K562 (cell line): ENCODE results near the gene MYADML2. TPM values are rescaled to one million over a fixed set of nuclear protein-coding genes. Genes with fewer than 3 reads are reported as not detected.
A peak's percentile ranks its signal among the peaks of the same experiment; 100 is the strongest.

Source experiments
- CAMTA2 ChIP-seq: fragments of 250-450 bp; sonication (Bioruptor Pico); conservative IDR thresholded peaks from 2 replicates; pipeline ENCODE4 v1.5.1; 2022
- CXXC5 ChIP-seq: fragments of 250-450 bp; sonication (Bioruptor Pico); IDR thresholded peaks from 2 replicates; pipeline ENCODE4 v1.8.0; 2022; ENCODE audit warnings: inconsistent platforms, mild to moderate bottlenecking, moderate library complexity
- FOSL1 ChIP-seq: fragments of 200-800 bp; sonication (Bioruptor generic); conservative IDR thresholded peaks from 2 replicates; pipeline ENCODE4 v1.6.1; 2016; ENCODE audit warnings: missing genetic modification characterization, missing compliant biosample characterization
- HLTF ChIP-seq: fragments of 450-650 bp; IDR thresholded peaks from 2 replicates; pipeline ENCODE4 v1.6.1; 2016
- PRPF4 ChIP-seq: fragments of 200-400 bp; formaldehyde crosslinking; IDR thresholded peaks from one replicate; pipeline ENCODE4 v1.6.1; 2017; ENCODE audit warnings: low read length, low read depth, mild to moderate bottlenecking; ENCODE audit not compliant: insufficient read depth, poor library complexity, severe bottlenecking
- PTTG1 ChIP-seq: fragments of 450-650 bp; IDR thresholded peaks from 2 replicates; pipeline ENCODE4 v1.6.1; 2016; ENCODE audit warnings: low read depth, mild to moderate bottlenecking, missing genetic modification characterization, missing compliant biosample characterization
- RBM22 ChIP-seq: fragments of 200-400 bp; formaldehyde crosslinking; IDR thresholded peaks from 2 replicates; pipeline ENCODE4 v1.6.1; 2018; ENCODE audit warnings: low read length, low read depth; ENCODE audit not compliant: poor library complexity, severe bottlenecking
- SAP30 ChIP-seq: fragments of 200-600 bp; sonication (generic); IDR thresholded peaks from 2 replicates; pipeline ENCODE4 v1.6.1; 2012; ENCODE audit warnings: borderline replicate concordance, low read depth, mild to moderate bottlenecking, moderate library complexity, low read length, control low read depth, inconsistent platforms; ENCODE audit not compliant: insufficient read depth, poor library complexity, severe bottlenecking
- SMC3 ChIP-seq: conservative IDR thresholded peaks from 2 replicates; pipeline ENCODE4 v1.6.1; 2011; ENCODE audit warnings: low read depth, low read length, improper control_type of control experiment; ENCODE audit not compliant: insufficient read depth
- SREBF1 ChIP-seq: fragments of 150-350 bp; IDR thresholded peaks from 2 replicates; pipeline ENCODE4 v1.6.1; 2014; ENCODE audit warnings: antibody characterized with exemption, low read depth, low read length, borderline replicate concordance
- SRSF1 ChIP-seq: fragments of 200-400 bp; formaldehyde crosslinking; IDR thresholded peaks from 2 replicates; pipeline ENCODE4 v1.6.1; 2017; ENCODE audit warnings: mild to moderate bottlenecking, low read depth, low read length, moderate library complexity
- STAG1 ChIP-seq: sonication (generic); formaldehyde crosslinking; IDR thresholded peaks from 2 replicates; pipeline ENCODE4 v1.5.0; 2020; ENCODE audit warnings: missing genetic modification reagents, borderline replicate concordance
- ZBED1 ChIP-seq: IDR thresholded peaks from 2 replicates; pipeline ENCODE4 v1.6.1; 2014
- ZNF507 ChIP-seq: conservative IDR thresholded peaks from 2 replicates; pipeline ENCODE4 v1.6.1; 2017; ENCODE audit warnings: missing genetic modification characterization, missing compliant biosample characterization
- polyA plus RNA-seq, 8 experiments: library from polyadenylated mRNA; depleted of rRNA in 4 of 8; stranded (reverse) in 5 of 8; unstranded in 3 of 8; fragments of >200 nt; fragmentation: Nextera tagmentation in 2 of 8; fragmentation: Illumina TruSeq in 1 of 8; extraction: Ambion mirVana in 2 of 8; extraction: Trizol in 1 of 8; gene quantifications; 2 replicates each; pipeline versions ENCODE4 v1.2.1 to v1.2.3, GENCODE V29; 2011 to 2014; ENCODE audit warnings: inconsistent platforms in 1 of 8, missing spikeins in 1 of 8
- total RNA-seq, 7 experiments: library from RNA; depleted of rRNA in 6 of 7; stranded (reverse); fragments of >200 nt in 6 of 7; fragmentation: Illumina TruSeq in 2 of 7; extraction: Trizol in 2 of 7; gene quantifications; 2 replicates each; pipeline versions ENCODE4 v1.2.1 to v1.2.3, GENCODE V29; 2011 to 2021; ENCODE audit warnings: low replicate concordance in 1 of 7
- TF ChIP-seq, protein P1 (sequence below), 2 experiments: fragments of 450-650 bp in 1 of 2; sonication (generic) in 1 of 2; formaldehyde crosslinking in 1 of 2; IDR thresholded peaks; 2 replicates each; pipeline versions ENCODE4 v1.7.1 to v1.9.0; 2016 to 2022; ENCODE audit warnings: inconsistent platforms in 1 of 2, mild to moderate bottlenecking in 1 of 2, missing genetic modification reagents in 1 of 2
- TF ChIP-seq, protein P2 (sequence below): sonication (generic); formaldehyde crosslinking; IDR thresholded peaks from 2 replicates; pipeline ENCODE4 v1.8.1; 2023; ENCODE audit warnings: mild to moderate bottlenecking, missing genetic modification reagents

The MYADML2 gene
- total and polyA plus RNA-seq, 9 of the 15 experiments (the other 6 are each of a cell fraction or from before 2014, with no cell fraction given) = not detected

DNA sequence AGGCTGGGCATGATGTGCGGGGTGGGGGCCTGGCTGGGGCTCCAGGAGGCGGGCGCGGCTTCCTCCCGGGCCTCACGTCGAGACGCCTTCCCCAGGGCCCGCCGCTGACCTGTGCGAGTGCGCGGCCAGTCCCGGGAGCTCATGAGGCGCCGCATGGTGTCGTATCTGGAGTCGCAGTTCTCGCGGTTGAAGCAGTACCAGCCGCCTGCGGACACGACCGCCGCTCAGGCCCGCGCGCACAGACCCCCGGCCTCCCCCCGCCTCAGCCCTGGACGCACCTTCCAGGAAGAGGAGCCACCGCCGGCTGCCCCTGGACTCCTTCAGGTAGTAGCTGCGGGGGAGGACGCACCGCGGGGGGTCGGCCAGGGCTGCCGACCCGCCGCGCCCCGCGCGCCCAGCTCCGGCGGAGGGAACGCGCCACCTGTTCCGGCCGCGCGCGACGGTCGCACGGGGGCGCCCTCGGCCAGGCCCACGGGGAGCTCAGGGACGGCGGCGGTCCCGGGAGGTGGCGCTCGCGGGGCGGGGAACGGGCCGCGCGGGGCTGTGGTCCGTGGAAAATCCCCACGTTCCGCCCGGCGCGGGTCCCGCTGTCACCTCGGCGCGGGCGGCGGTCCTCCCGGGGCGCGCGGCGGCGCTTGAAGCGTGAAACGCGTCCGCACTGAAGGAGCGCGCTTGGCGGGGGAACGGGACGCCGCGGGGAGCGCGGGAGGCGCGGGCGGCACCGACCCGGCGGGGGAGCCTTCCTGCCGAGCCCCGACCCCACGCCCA is 12.5 kb upstream of the MYADML2 start (continued):
- TF ChIP-seq, protein P1, sequence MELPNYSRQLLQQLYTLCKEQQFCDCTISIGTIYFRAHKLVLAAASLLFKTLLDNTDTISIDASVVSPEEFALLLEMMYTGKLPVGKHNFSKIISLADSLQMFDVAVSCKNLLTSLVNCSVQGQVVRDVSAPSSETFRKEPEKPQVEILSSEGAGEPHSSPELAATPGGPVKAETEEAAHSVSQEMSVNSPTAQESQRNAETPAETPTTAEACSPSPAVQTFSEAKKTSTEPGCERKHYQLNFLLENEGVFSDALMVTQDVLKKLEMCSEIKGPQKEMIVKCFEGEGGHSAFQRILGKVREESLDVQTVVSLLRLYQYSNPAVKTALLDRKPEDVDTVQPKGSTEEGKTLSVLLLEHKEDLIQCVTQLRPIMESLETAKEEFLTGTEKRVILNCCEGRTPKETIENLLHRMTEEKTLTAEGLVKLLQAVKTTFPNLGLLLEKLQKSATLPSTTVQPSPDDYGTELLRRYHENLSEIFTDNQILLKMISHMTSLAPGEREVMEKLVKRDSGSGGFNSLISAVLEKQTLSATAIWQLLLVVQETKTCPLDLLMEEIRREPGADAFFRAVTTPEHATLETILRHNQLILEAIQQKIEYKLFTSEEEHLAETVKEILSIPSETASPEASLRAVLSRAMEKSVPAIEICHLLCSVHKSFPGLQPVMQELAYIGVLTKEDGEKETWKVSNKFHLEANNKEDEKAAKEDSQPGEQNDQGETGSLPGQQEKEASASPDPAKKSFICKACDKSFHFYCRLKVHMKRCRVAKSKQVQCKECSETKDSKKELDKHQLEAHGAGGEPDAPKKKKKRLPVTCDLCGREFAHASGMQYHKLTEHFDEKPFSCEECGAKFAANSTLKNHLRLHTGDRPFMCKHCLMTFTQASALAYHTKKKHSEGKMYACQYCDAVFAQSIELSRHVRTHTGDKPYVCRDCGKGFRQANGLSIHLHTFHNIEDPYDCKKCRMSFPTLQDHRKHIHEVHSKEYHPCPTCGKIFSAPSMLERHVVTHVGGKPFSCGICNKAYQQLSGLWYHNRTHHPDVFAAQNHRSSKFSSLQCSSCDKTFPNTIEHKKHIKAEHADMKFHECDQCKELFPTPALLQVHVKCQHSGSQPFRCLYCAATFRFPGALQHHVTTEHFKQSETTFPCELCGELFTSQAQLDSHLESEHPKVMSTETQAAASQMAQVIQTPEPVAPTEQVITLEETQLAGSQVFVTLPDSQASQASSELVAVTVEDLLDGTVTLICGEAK (IDR thresholded peaks at IDR 0.05) = no peak
- TF ChIP-seq, protein P1 (CRISPR knock-in tag; IDR thresholded peaks at IDR 0.05) = no peak
- TF ChIP-seq SREBF1 = no peak
- no peak for TF ChIP-seq FOSL1 (tag)
- TF ChIP-seq PTTG1 (tag) = no peak
- TF ChIP-seq RBM22 = no peak
- TF ChIP-seq PRPF4 = peak; percentile 1
- TF ChIP-seq STAG1 (CRISPR knock-in tag) = peak; percentile 70; the same call in 1 of the 2 replicates
- no peak for TF ChIP-seq CAMTA2 (CRISPR knock-in tag)
- no peak for TF ChIP-seq HLTF
- TF ChIP-seq, protein P2, sequence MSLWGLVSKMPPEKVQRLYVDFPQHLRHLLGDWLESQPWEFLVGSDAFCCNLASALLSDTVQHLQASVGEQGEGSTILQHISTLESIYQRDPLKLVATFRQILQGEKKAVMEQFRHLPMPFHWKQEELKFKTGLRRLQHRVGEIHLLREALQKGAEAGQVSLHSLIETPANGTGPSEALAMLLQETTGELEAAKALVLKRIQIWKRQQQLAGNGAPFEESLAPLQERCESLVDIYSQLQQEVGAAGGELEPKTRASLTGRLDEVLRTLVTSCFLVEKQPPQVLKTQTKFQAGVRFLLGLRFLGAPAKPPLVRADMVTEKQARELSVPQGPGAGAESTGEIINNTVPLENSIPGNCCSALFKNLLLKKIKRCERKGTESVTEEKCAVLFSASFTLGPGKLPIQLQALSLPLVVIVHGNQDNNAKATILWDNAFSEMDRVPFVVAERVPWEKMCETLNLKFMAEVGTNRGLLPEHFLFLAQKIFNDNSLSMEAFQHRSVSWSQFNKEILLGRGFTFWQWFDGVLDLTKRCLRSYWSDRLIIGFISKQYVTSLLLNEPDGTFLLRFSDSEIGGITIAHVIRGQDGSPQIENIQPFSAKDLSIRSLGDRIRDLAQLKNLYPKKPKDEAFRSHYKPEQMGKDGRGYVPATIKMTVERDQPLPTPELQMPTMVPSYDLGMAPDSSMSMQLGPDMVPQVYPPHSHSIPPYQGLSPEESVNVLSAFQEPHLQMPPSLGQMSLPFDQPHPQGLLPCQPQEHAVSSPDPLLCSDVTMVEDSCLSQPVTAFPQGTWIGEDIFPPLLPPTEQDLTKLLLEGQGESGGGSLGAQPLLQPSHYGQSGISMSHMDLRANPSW (CRISPR knock-in tag) = no peak
- no peak for TF ChIP-seq ZNF507 (tag)
- TF ChIP-seq SMC3 = peak; percentile 80
- TF ChIP-seq SAP30 = no peak
- peak; percentile 87 for TF ChIP-seq CXXC5 (CRISPR knock-in tag)
- TF ChIP-seq SRSF1 = no peak
- TF ChIP-seq ZBED1 = no peak
